Measurements from ENCODE around the gene MC4R. TPM values are rescaled to one million over a fixed set of nuclear protein-coding genes. Genes with fewer than 3 reads are reported as not detected.

MC4R gene
- total RNA-seq, 3 donors from 2014 or later (not counting 1 experiment from before 2014, with no cell fraction given) = not detected

GRCh38 chr18:60413944-60414547 is 41.5 kb upstream of the MC4R start:
- Histone ChIP-seq H3K27ac (ENCODE audit: low read length) (no peak overlapping the region), H3K36me3 (ENCODE audit: control insufficient read depth, insufficient read depth, low read length) (no peaks in the 10 kb centered on the region), H3K27me3 (ENCODE audit: control insufficient read depth, insufficient read depth, low read length) (no peaks in the 10 kb centered on the region), H3K4me3 (ENCODE audit: low read length) (no peak overlapping the region), H3K4me1 (ENCODE audit: control insufficient read depth, insufficient read depth, low read length) (no peaks in the 10 kb centered on the region), H3K9me3 (ENCODE audit: control insufficient read depth, insufficient read depth, low read length) (no peaks in the 10 kb centered on the region)
- H3K4me1 Mint-ChIP-seq = no peaks in the 10 kb centered on the region
- ATAC-seq = no peak
- 98% methylated on average over 2 of the region's 3 CpGs for WGBS (ENCODE audit: insufficient coverage)
- no peak for TF ChIP-seq CTCF (IDR thresholded peaks at IDR 0.05)
- H3K27ac Mint-ChIP-seq = no peak overlapping the region
- no peaks in the 10 kb centered on the region for H3K27me3 Mint-ChIP-seq (ENCODE audit: low read depth in 2 of 2)
- peaks cover 0 to 5% of the 10 kb centered on the region in 2 donors for H3K9me3 Mint-ChIP-seq
- DNase-seq = no peak
- H3K4me3 Mint-ChIP-seq = no peak overlapping the region
- no peaks in the 10 kb centered on the region for H3K36me3 Mint-ChIP-seq
- intact Hi-C loops (cut with micrococcal nuclease) = no loop called here

DNA sequence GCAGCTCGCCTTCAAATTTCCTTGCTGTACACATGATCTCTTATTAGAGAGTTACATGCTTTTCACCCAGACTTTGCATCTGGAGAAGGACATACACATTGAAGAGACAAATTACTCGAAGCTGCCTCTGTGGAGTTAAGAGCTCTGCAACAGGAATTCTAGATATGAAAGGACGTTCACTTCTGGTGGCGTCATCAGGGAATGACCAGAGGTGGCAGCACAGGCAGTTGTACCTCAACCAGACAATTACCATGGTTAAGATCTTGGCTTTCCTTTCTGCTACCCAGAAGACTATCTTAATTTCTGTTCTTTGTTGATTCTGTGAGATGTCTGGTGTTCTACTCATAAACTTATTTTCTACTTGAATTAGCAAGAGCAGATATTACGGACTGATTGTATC is 39.1 kb upstream of the MC4R start:
- Mint-ChIP-seq H3K9me3 (peaks cover 3 to 5% of the 10 kb centered on the region in 2 donors), H3K4me1 (no peaks in the 10 kb centered on the region), H3K36me3 (no peaks in the 10 kb centered on the region), H3K4me3 (no peak overlapping the region), H3K27ac (no peak overlapping the region), H3K27me3 (ENCODE audit: low read depth in 2 of 2) (no peaks in the 10 kb centered on the region)
- Histone ChIP-seq H3K4me3 (ENCODE audit: low read length) (no peak overlapping the region), H3K27ac (ENCODE audit: low read length) (no peak overlapping the region), H3K4me1 (ENCODE audit: control insufficient read depth, insufficient read depth, low read length) (no peaks in the 10 kb centered on the region), H3K27me3 (ENCODE audit: control insufficient read depth, insufficient read depth, low read length) (no peaks in the 10 kb centered on the region), H3K9me3 (ENCODE audit: control insufficient read depth, insufficient read depth, low read length) (no peaks in the 10 kb centered on the region), H3K36me3 (ENCODE audit: control insufficient read depth, insufficient read depth, low read length) (no peaks in the 10 kb centered on the region)
- no peak for TF ChIP-seq CTCF (IDR thresholded peaks at IDR 0.05)
- DNase-seq = no peak
- WGBS (ENCODE audit: insufficient coverage) = 90% methylated on average over 4 of the region's 5 CpGs
- no peak for ATAC-seq
- intact Hi-C loops (cut with micrococcal nuclease) = no loop called here

DNA sequence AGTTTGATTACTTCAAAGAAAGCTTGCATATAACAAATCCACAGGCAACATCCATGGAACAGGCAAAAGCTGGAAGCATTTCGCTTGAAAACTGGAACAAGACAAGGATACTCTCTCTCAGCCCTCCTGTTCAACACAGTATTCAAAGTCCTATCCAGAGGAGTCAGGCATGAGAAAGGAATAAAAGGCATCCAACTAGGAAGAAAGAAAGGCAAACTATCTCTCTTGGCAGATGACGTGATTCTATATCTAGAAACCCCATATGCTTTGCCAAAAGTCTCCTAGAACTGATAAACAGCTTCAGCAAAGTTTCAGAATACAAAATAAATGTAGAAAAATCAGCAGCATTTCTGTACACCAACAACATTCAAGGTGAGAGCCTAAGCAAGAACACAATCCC is 34.1 kb upstream of the MC4R start:
- DNase-seq (no peak), ATAC-seq (no peak)
- Histone ChIP-seq H3K27me3 (ENCODE audit: control insufficient read depth, insufficient read depth, low read length) (no peaks in the 10 kb centered on the region), H3K4me3 (ENCODE audit: low read length) (no peak overlapping the region), H3K36me3 (ENCODE audit: control insufficient read depth, insufficient read depth, low read length) (no peaks in the 10 kb centered on the region), H3K9me3 (ENCODE audit: control insufficient read depth, insufficient read depth, low read length) (no peaks in the 10 kb centered on the region), H3K27ac (ENCODE audit: low read length) (no peak overlapping the region), H3K4me1 (ENCODE audit: control insufficient read depth, insufficient read depth, low read length) (no peaks in the 10 kb centered on the region)
- peaks cover 4 to 8% of the 10 kb centered on the region in 2 donors for H3K9me3 Mint-ChIP-seq
- no peak overlapping the region for H3K27ac Mint-ChIP-seq
- H3K4me1 Mint-ChIP-seq = no peaks in the 10 kb centered on the region
- intact Hi-C loops (cut with micrococcal nuclease) = no loop called here
- WGBS (ENCODE audit: insufficient coverage) = 69% methylated on average over 2 of the region's 2 CpGs
- no peaks in the 10 kb centered on the region for H3K36me3 Mint-ChIP-seq
- H3K27me3 Mint-ChIP-seq (ENCODE audit: low read depth in 2 of 2) = no peaks in the 10 kb centered on the region
- TF ChIP-seq CTCF (IDR thresholded peaks at IDR 0.05) = no peak
- no peak overlapping the region for H3K4me3 Mint-ChIP-seq

DNA sequence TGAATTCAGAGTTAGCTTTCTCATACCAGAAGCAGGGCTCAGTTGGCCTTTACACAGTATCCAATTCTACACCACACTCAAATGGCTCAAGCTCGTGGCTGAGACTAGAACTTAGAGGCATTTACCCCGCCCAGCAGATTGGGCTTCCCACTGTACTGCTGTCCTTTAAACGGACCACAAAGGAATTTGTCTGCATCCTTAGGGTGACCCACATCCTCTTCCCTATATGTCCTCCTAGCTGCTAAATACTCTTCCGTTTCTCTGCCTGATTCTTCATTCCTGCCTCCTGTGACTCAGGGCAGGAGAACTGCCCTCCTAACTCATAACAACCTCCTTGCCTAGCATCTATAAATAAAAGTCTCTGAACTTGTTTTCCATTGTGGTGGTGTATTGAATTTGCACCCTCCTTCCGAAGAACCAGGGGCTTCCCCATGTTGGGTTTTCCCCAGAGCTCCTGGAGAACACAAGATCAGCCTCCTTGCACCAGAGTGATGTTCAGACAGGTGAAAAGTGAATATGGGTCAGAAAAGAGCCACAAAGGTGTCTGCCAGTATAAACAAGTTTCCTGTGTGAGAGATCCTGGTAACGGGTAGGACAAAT is 32.0 kb upstream of the MC4R start:
- no peaks in the 10 kb centered on the region for H3K9me3 ChIP-seq (ENCODE audit: control insufficient read depth, insufficient read depth, low read length)
- H3K36me3 Mint-ChIP-seq = no peaks in the 10 kb centered on the region
- no peak for ATAC-seq
- intact Hi-C loops (cut with micrococcal nuclease) = no loop called here
- 66% methylated on average over 5 of the region's 6 CpGs for WGBS (ENCODE audit: insufficient coverage)
- H3K27me3 Mint-ChIP-seq (ENCODE audit: low read depth in 2 of 2) = no peaks in the 10 kb centered on the region
- no peak overlapping the region for H3K27ac ChIP-seq (ENCODE audit: low read length)
- no peaks in the 10 kb centered on the region for H3K27me3 ChIP-seq (ENCODE audit: control insufficient read depth, insufficient read depth, low read length)
- TF ChIP-seq CTCF (IDR thresholded peaks at IDR 0.05) = no peak
- no peaks in the 10 kb centered on the region for H3K4me1 ChIP-seq (ENCODE audit: control insufficient read depth, insufficient read depth, low read length)
- DNase-seq = no peak
- no peak overlapping the region for H3K4me3 ChIP-seq (ENCODE audit: low read length)
- H3K4me1 Mint-ChIP-seq = no peaks in the 10 kb centered on the region
- H3K36me3 ChIP-seq (ENCODE audit: control insufficient read depth, insufficient read depth, low read length) = no peaks in the 10 kb centered on the region
- H3K27ac Mint-ChIP-seq = no peak overlapping the region
- no peak overlapping the region for H3K4me3 Mint-ChIP-seq
- peaks cover 14 to 17% of the 10 kb centered on the region in 2 donors for H3K9me3 Mint-ChIP-seq

Data from natural killer cell (primary cell).